SK-N-SH (cell line): ENCODE results near the gene SCAMP5. TPM values are rescaled to one million over a fixed set of nuclear protein-coding genes. Genes with fewer than 3 reads are reported as not detected.

Source experiments
- CTCF ChIA-PET: fragments of 300-600, 350-600 bp; formaldehyde crosslinking; extraction: SDS; loops from one replicate; lab custom pipeline; 2021; lab: Yijun Ruan, JAX
- POLR2A ChIA-PET: fragments of 350-600 bp; sonication (Branson Sonifier 250); formaldehyde crosslinking; extraction: SDS; loops from one replicate; lab custom pipeline; 2020; ENCODE audit warnings: antibody characterized with exemption, inconsistent platforms; lab: Yijun Ruan, JAX
- DNase-seq: peaks from one replicate; pipeline ENCODE4 v3.0.0; 2012
- H2AFZ ChIP-seq: fragments of 200-600 bp; sonication (generic); 2 replicates; pipeline ENCODE4 v1.8.1; 2016; ENCODE audit warnings: antibody characterized with exemption, mild to moderate bottlenecking, low read depth
- H3F3A ChIP-seq: fragments of 200-600 bp; sonication (generic); replicated peaks from 2 replicates; pipeline ENCODE3; 2016; ENCODE audit warnings: antibody characterized with exemption, mild to moderate bottlenecking; ENCODE audit not compliant: insufficient read depth
- H3K27ac ChIP-seq, 2 experiments: fragments of 200-500 bp in 1 of 2; fragments of 200-600 bp in 1 of 2; sonication (Bioruptor generic) in 1 of 2; sonication (generic), shearing (Covaris generic) in 1 of 2; 2 replicates each; pipeline versions ENCODE4 v1.5.1 to v1.6.1; 2014 to 2016; ENCODE audit warnings: low read depth in 2 of 2, inconsistent platforms in 1 of 2, low read length in 1 of 2, mild to moderate bottlenecking in 1 of 2, mixed read lengths in 1 of 2
- H3K27me3 ChIP-seq: fragments of 200-600 bp; sonication (generic), shearing (Covaris generic); 2 replicates; pipeline ENCODE4 v1.6.1; 2016; ENCODE audit warnings: mixed run types; ENCODE audit not compliant: insufficient read depth
- H3K36me3 ChIP-seq, 2 experiments: fragments of 200-500 bp in 1 of 2; fragments of 200-600 bp in 1 of 2; sonication (Bioruptor generic) in 1 of 2; sonication (generic) in 1 of 2; replicated peaks in 1 of 2; 2 replicates each; pipeline versions ENCODE3 to v1.5.1; 2014 to 2016; ENCODE audit warnings: low read length in 1 of 2, mild to moderate bottlenecking in 1 of 2; ENCODE audit not compliant: insufficient read depth in 2 of 2, control insufficient read depth in 1 of 2
- H3K4me1 ChIP-seq, 2 experiments: fragments of 200-500 bp in 1 of 2; fragments of 200-600 bp in 1 of 2; sonication (Bioruptor generic) in 1 of 2; sonication (generic), shearing (Covaris generic) in 1 of 2; 2 replicates each; pipeline versions ENCODE4 v1.5.1 to v1.6.1; 2014 to 2016; ENCODE audit warnings: low read depth in 1 of 2, low read length in 1 of 2, mixed run types in 1 of 2; ENCODE audit not compliant: insufficient read depth in 2 of 2, control insufficient read depth in 1 of 2
- H3K4me2 ChIP-seq: fragments of 200-600 bp; sonication (generic), shearing (Covaris generic); 2 replicates; pipeline ENCODE4 v1.6.1; 2017; ENCODE audit warnings: mixed run types
- H3K4me3 ChIP-seq, 2 experiments: fragments of 200-500 bp in 1 of 2; fragments of 200-600 bp in 1 of 2; sonication (Bioruptor generic) in 1 of 2; sonication (generic), shearing (Covaris generic) in 1 of 2; 2 replicates each; pipeline versions ENCODE4 v1.5.1 to v1.8.1; 2014 to 2016; ENCODE audit warnings: low read depth in 2 of 2, inconsistent platforms in 1 of 2, low read length in 1 of 2, mild to moderate bottlenecking in 1 of 2, mixed read lengths in 1 of 2, moderate library complexity in 1 of 2
- H3K79me2 ChIP-seq: fragments of 200-600 bp; sonication (generic); 2 replicates; pipeline ENCODE4 v1.8.1; 2017; ENCODE audit warnings: mild to moderate bottlenecking; ENCODE audit not compliant: insufficient read depth
- H3K9ac ChIP-seq: fragments of 200-600 bp; sonication (generic); 2 replicates; pipeline ENCODE4 v1.6.1; 2017; ENCODE audit warnings: mixed run types
- H3K9me2 ChIP-seq: fragments of 200-600 bp; sonication (generic); 2 replicates; pipeline ENCODE4 v1.6.1; 2017; ENCODE audit warnings: mixed run types
- H3K9me3 ChIP-seq: fragments of 200-600 bp; sonication (generic); 2 replicates; pipeline ENCODE4 v1.6.1; 2017; ENCODE audit warnings: mixed run types, mild to moderate bottlenecking, moderate library complexity
- H4K20me1 ChIP-seq: fragments of 200-600 bp; sonication (generic); 2 replicates; pipeline ENCODE4 v1.6.1; 2017; ENCODE audit warnings: mild to moderate bottlenecking, mixed run types; ENCODE audit not compliant: insufficient read depth
- FOXJ3 ChIP-seq: sonication (generic); formaldehyde crosslinking; IDR thresholded peaks from 2 replicates; pipeline ENCODE4 v1.5.1; 2020; ENCODE audit warnings: mild to moderate bottlenecking, missing genetic modification reagents
- FOXM1 ChIP-seq: IDR thresholded peaks from 2 replicates; pipeline ENCODE4 v1.4.0; 2012; ENCODE audit warnings: low read depth, mild to moderate bottlenecking
- JUND ChIP-seq: IDR thresholded peaks from 2 replicates; pipeline ENCODE4 v1.4.0; 2012
- MXI1 ChIP-seq: IDR thresholded peaks from 2 replicates; pipeline ENCODE4 v1.6.1; 2012; ENCODE audit warnings: mild to moderate bottlenecking, low read depth, low read length, improper control_type of control experiment
- RAD21 ChIP-seq: IDR thresholded peaks from 2 replicates; pipeline ENCODE4 v1.6.1; 2012; ENCODE audit warnings: mild to moderate bottlenecking, low read length
- RCOR1 ChIP-seq: fragments of 150-350 bp; IDR thresholded peaks from 2 replicates; pipeline ENCODE4 v1.6.1; 2017; ENCODE audit warnings: antibody characterized with exemption, low read length
- RFX5 ChIP-seq: IDR thresholded peaks from 2 replicates; pipeline ENCODE4 v1.6.1; 2012; ENCODE audit warnings: mild to moderate bottlenecking, improper control_type of control experiment, low read length
- SIN3A ChIP-seq: IDR thresholded peaks from 2 replicates; pipeline ENCODE4 v1.6.1; 2012; ENCODE audit warnings: low read depth, mild to moderate bottlenecking, low read length, moderate library complexity, borderline replicate concordance
- YY1 ChIP-seq: IDR thresholded peaks from 2 replicates; pipeline ENCODE4 v1.4.0; 2012; ENCODE audit warnings: low read depth, mild to moderate bottlenecking
- WGBS: methylation state at CpG from one replicate; pipeline ENCODE4 v1.1.6; 2017; ENCODE audit warnings: low lambda C conversion rate; 5-methylcytosine and 5-hydroxymethylcytosine counted together
- polyA plus RNA-seq, 3 experiments: library from polyadenylated mRNA; depleted of rRNA; stranded (reverse); fragments of >200 nt; gene quantifications; 2 replicates each; pipeline ENCODE4 v1.2.3, GENCODE V29; 2012
- TF ChIP-seq, protein P1 (sequence below): IDR thresholded peaks from 2 replicates; pipeline ENCODE4 v1.4.0; 2012; ENCODE audit warnings: low read depth
- TF ChIP-seq, protein P2 (sequence below): fragments of 150-350 bp; IDR thresholded peaks from 2 replicates; pipeline ENCODE4 v1.6.1; 2017; ENCODE audit warnings: antibody characterized with exemption, low read length, low read depth, borderline replicate concordance
- TF ChIP-seq, protein P3 (sequence below): fragments of 150-350 bp; IDR thresholded peaks from 2 replicates; pipeline ENCODE4 v1.6.1; 2016; ENCODE audit warnings: mild to moderate bottlenecking, low read depth, low read length
- TF ChIP-seq, protein P4 (sequence below): IDR thresholded peaks from 2 replicates; pipeline ENCODE4; 2012
- TF ChIP-seq, protein P5 (sequence below): IDR thresholded peaks from 2 replicates; pipeline ENCODE4 v1.6.1; 2012; ENCODE audit warnings: mild to moderate bottlenecking, low read depth, low read length, moderate library complexity
- TF ChIP-seq, protein P6 (sequence below): fragments of 200-600 bp; sonication (generic); IDR thresholded peaks from 2 replicates; pipeline ENCODE4 v1.6.1; 2017; ENCODE audit warnings: antibody characterized with exemption, mild to moderate bottlenecking, moderate library complexity
- TF ChIP-seq, protein P7 (sequence below): IDR thresholded peaks from 2 replicates; pipeline ENCODE4 v1.4.0; 2012; ENCODE audit warnings: low read depth, borderline replicate concordance

The SCAMP5 gene
- polyA plus RNA-seq, 1 of the 3 experiments (the other 2 are of a cell fraction): 27.9 TPM

DNA sequence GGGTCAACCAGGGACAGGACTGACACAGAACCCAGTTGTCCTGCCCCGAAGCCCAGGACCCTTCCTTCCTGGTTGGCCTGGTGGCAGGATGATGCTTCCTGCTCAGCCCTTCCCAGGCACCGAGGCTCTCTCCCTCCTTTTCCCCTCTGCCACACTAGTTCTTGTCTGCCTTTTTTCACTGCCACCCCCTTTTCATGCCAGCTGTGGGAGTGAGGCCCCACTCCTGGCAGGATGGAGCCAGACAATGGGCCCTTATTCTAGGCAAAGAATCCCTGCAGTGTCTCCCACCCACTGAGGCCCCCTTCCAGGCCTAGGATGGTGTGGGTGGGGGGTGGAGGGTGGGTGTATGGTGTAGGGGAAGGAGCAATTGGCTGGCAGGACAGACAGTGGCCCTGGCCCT lies 1.1 kb upstream of the SCAMP5 start:
- TF ChIP-seq, protein P1, sequence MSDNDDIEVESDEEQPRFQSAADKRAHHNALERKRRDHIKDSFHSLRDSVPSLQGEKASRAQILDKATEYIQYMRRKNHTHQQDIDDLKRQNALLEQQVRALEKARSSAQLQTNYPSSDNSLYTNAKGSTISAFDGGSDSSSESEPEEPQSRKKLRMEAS: no peak
- no peak for TF ChIP-seq YY1
- TF ChIP-seq, protein P2, sequence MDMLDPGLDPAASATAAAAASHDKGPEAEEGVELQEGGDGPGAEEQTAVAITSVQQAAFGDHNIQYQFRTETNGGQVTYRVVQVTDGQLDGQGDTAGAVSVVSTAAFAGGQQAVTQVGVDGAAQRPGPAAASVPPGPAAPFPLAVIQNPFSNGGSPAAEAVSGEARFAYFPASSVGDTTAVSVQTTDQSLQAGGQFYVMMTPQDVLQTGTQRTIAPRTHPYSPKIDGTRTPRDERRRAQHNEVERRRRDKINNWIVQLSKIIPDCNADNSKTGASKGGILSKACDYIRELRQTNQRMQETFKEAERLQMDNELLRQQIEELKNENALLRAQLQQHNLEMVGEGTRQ: no peak
- TF ChIP-seq, protein P3, sequence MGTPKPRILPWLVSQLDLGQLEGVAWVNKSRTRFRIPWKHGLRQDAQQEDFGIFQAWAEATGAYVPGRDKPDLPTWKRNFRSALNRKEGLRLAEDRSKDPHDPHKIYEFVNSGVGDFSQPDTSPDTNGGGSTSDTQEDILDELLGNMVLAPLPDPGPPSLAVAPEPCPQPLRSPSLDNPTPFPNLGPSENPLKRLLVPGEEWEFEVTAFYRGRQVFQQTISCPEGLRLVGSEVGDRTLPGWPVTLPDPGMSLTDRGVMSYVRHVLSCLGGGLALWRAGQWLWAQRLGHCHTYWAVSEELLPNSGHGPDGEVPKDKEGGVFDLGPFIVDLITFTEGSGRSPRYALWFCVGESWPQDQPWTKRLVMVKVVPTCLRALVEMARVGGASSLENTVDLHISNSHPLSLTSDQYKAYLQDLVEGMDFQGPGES: no peak
- TF ChIP-seq, protein P4, sequence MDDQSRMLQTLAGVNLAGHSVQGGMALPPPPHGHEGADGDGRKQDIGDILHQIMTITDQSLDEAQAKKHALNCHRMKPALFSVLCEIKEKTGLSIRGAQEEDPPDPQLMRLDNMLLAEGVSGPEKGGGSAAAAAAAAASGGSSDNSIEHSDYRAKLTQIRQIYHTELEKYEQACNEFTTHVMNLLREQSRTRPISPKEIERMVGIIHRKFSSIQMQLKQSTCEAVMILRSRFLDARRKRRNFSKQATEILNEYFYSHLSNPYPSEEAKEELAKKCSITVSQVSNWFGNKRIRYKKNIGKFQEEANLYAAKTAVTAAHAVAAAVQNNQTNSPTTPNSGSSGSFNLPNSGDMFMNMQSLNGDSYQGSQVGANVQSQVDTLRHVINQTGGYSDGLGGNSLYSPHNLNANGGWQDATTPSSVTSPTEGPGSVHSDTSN: no peak
- TF ChIP-seq SIN3A: no peak
- TF ChIP-seq, protein P5, sequence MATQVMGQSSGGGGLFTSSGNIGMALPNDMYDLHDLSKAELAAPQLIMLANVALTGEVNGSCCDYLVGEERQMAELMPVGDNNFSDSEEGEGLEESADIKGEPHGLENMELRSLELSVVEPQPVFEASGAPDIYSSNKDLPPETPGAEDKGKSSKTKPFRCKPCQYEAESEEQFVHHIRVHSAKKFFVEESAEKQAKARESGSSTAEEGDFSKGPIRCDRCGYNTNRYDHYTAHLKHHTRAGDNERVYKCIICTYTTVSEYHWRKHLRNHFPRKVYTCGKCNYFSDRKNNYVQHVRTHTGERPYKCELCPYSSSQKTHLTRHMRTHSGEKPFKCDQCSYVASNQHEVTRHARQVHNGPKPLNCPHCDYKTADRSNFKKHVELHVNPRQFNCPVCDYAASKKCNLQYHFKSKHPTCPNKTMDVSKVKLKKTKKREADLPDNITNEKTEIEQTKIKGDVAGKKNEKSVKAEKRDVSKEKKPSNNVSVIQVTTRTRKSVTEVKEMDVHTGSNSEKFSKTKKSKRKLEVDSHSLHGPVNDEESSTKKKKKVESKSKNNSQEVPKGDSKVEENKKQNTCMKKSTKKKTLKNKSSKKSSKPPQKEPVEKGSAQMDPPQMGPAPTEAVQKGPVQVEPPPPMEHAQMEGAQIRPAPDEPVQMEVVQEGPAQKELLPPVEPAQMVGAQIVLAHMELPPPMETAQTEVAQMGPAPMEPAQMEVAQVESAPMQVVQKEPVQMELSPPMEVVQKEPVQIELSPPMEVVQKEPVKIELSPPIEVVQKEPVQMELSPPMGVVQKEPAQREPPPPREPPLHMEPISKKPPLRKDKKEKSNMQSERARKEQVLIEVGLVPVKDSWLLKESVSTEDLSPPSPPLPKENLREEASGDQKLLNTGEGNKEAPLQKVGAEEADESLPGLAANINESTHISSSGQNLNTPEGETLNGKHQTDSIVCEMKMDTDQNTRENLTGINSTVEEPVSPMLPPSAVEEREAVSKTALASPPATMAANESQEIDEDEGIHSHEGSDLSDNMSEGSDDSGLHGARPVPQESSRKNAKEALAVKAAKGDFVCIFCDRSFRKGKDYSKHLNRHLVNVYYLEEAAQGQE: no peak
- TF ChIP-seq, protein P6, sequence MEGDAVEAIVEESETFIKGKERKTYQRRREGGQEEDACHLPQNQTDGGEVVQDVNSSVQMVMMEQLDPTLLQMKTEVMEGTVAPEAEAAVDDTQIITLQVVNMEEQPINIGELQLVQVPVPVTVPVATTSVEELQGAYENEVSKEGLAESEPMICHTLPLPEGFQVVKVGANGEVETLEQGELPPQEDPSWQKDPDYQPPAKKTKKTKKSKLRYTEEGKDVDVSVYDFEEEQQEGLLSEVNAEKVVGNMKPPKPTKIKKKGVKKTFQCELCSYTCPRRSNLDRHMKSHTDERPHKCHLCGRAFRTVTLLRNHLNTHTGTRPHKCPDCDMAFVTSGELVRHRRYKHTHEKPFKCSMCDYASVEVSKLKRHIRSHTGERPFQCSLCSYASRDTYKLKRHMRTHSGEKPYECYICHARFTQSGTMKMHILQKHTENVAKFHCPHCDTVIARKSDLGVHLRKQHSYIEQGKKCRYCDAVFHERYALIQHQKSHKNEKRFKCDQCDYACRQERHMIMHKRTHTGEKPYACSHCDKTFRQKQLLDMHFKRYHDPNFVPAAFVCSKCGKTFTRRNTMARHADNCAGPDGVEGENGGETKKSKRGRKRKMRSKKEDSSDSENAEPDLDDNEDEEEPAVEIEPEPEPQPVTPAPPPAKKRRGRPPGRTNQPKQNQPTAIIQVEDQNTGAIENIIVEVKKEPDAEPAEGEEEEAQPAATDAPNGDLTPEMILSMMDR: no peak
- TF ChIP-seq RFX5: no peak
- no peak for TF ChIP-seq FOXM1
- no peak for TF ChIP-seq FOXJ3 (CRISPR knock-in tag)
- TF ChIP-seq RAD21: no peak
- TF ChIP-seq RCOR1: no peak
- TF ChIP-seq, protein P7, sequence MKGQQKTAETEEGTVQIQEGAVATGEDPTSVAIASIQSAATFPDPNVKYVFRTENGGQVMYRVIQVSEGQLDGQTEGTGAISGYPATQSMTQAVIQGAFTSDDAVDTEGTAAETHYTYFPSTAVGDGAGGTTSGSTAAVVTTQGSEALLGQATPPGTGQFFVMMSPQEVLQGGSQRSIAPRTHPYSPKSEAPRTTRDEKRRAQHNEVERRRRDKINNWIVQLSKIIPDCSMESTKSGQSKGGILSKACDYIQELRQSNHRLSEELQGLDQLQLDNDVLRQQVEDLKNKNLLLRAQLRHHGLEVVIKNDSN: no peak
- TF ChIP-seq JUND: no peak
- TF ChIP-seq MXI1: no peak
- H3K27me3 ChIP-seq: no peaks in the 10 kb centered on the region
- no peak overlapping the region for H3K4me3 ChIP-seq
- ChIA-PET CTCF (interaction anchor here (1.0 to 3.9 kb wide), 9 partner anchors 29 to 226 kb away, joined by 3 to 21 read pairs (median 9); partner anchors contain the start of genes PPCDC, RPP25 and ULK3), POLR2A (interaction anchor here (1.2 to 2.0 kb wide), 3 partner anchors 29 to 88 kb away, joined by 4 to 15 read pairs (median 11); partner anchors contain the start of genes FAM219B and PPCDC)
- 29% methylated on average over 2 of the region's 2 CpGs for WGBS
- H4K20me1 ChIP-seq: no peaks in the 10 kb centered on the region
- H3F3A ChIP-seq: peaks cover 4% of the 10 kb centered on the region
- no peaks in the 10 kb centered on the region for H3K79me2 ChIP-seq
- no peak overlapping the region for H3K4me2 ChIP-seq
- no peak overlapping the region for H3K27ac ChIP-seq
- H3K36me3 ChIP-seq: no peaks in the 10 kb centered on the region
- H3K4me1 ChIP-seq: peaks cover 0 to 17% of the 10 kb centered on the region in 2 experiments; a peak in 1 of 4 replicates
- no peak overlapping the region for H2AFZ ChIP-seq
- H3K9me3 ChIP-seq: no peaks in the 10 kb centered on the region
- DNase-seq: no peak
- H3K9me2 ChIP-seq: no peaks in the 10 kb centered on the region
- H3K9ac ChIP-seq: no peak overlapping the region
